Smooth muscle cell of the brain vasculature (primary cell): ENCODE measurements around the gene FARP2.
A peak's percentile ranks its signal among the peaks of the same experiment; 100 is the strongest.
"Not testable (repeated sequence)": the region's sequence is repeated elsewhere in the genome, so short reads cannot be mapped to it uniquely, and the experiment has no call there.

ENCODE experiments used
- DNase-seq: peaks from one replicate; pipeline ENCODE4 v3.0.0-alpha.2; 2012; ENCODE audit warnings: low read depth, low spot score

FARP2 gene

DNA sequence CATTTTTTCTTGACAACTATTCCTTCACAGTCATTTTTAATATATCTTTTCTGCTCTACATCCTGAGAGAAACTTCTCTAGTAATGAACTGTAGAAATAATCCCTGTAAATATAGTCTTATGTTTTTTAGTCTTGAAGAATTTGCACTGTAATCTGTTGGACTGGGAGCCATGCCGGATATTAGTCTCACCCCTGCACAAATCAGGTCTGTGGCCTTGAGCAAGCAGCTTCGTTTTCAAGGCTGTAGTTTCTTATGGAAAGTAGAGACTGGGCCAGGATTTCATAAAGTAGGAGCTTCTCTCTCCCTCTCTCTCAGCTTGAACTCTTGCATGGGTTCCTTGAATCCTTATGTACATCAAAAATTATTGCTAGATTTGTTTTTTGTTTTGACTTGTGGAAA is 8.7 kb downstream of the FARP2 start:
- no peak for DNase-seq

DNA sequence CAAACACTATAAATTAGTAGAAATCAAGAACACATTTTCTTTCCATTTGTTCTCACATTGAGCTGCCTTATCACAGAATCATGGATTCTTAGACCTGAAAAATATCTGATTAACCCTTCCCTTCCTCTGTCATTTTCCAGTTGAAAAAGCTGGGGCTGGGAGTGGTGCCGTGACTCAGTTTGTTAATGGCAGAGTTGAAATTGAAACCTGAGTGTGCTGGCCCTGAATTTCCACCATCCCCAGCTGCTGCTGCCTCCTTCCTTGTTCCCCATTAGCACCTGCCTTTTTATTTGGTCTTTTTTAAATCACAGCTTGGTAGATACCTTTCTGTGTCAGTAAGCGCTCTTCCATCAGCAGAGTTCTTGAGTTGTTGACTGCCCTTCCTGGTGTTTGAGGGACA is 10.6 kb downstream of the FARP2 start:
- no peak for DNase-seq

DNA sequence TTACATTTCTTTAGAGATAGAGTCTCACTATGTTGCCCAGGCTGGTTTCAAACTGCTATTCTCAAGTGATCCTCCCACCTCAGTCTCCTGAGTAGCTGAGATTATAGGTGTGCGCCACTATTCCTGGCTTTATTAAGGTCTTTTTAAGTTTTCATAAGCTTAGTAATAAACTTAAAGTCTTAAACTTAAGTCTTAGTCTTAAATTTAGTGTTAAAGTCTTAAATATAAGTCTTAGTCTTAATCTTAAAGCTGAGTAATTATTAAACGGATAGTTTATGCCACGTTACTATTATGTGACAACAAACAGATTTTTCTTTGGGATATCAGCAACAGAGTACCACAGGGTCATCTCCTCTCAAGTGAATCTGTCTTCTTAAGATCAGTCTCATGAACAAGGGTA is 12.6 kb downstream of the FARP2 start:
- no peak for DNase-seq

DNA sequence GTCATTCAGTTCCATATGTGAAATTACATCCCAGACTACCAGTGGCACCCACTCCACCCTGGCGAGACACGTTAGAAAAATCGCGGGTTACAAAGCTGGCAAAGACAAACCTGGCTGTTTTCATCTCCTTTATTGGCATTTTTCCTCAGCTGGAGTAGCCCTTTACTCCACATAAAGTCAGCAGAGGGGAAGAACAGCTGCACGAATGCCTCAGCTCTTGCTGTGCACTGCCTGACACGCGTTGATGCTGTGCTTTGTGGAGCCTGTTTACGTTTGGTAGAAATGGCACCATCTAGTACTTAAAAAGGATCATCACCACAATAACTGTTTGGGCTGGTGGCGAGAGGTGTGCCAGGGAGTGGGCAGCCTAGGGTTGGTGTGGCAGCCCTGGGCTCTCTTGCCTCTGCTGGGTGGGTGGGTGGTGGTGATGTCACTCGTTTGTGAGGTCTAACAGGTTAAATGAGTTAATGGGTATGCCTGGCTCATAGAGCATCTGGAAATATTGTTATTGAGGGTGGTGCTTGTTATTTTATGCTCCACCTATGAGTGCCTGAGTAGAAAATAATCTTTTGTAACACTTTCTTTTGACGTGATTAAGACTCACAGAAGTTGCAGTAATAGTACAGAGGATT is 16.4 kb downstream of the FARP2 start:
- DNase-seq: no peak

DNA sequence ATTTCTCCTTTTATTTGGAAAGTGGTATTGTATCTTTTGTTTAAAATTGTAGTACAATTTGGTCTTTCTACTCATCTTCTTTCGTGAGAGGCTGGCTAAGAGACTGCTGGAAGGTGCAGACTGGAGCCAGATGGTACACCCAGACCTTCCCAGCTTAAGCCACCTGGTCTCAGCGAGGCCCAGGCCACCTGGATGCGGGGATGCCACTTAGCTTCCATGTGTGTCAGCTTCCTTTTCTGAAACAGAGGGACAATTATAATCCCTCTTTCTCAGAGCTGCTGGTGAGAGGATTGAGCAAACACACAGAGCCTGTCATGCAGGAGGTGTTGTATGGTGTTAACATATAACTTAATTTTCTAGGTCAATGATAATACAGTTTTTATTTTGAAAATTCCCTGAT is 17.4 kb downstream of the FARP2 start:
- no peak for DNase-seq

DNA sequence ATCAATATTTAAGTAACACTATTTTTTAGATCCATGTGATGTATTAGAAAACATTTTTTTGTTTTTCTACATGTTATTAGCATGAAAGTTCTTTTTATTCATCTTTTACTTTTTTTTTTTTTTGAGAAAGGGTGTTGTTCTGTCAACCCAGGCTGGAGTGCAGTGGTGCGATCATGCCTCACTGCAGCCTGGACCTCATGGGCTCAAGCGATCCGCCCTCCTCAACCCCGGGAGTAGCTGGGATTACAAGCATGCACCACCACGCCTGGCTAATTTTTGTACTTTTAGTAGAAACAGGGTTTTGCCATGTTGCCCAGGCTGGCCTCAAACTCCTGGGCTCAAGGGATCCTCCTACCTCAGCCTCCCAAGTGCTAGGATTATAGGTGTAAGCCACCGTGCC is 17.8 kb downstream of the FARP2 start:
- DNase-seq: not testable (repeated sequence)

DNA sequence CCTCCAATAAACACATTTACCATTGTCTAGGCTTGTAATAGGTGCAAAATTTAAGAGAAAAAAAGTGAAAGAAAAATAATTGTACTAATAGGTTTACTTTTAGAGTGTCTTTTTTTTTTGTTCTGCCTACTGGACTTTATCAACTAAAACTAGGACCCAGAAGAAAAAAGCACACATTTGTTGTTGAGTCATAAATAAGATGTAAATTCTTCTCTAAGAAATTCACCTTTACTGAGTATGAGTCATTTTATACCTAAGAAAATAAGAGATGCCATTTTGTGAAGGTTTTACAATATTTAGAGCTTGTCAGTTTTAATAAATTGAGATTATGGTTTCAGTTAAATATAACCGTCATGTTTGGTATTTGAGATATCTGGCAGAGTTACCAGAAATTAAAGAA is 19.2 kb downstream of the FARP2 start:
- DNase-seq: no peak

DNA sequence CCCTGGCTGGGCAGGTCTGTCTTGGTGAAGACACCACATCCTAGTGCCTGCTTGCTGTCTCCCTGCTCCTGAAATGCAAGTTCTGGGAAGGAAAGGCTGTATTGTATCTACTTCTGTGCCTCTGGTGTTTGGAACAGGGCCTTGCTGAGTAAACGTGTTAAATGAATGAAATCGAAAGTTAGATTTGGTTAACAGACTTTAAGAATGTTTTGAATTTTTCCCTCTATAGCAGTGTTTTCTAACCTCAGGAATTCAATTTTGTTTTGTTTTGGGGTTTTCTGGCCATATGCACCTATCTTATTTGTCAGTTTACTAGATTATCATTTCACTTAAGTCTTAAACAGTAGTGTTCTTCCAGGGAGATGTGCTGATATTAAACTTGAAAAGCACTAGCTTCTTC is 20.7 kb downstream of the FARP2 start:
- DNase-seq: no peak

DNA sequence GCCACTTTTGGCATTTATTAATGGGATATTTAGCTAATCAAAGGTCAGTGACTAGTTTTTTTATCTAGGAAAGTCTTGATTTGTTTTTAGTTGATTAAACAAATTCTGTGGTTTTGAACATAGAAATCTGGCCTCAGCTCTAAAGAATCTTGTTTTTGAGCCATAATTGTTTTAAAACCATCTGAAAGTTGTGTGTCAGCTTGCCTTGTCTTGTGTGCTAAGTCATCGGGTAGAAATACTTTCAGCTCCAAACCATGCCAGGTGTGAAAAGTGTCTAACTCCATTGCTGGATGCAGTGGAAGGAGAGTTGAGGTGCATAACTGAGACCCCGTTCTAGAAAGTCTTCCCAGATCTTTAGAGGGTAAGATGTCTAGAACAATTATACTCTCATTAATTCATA is 22.7 kb downstream of the FARP2 start:
- DNase-seq: no peak

DNA sequence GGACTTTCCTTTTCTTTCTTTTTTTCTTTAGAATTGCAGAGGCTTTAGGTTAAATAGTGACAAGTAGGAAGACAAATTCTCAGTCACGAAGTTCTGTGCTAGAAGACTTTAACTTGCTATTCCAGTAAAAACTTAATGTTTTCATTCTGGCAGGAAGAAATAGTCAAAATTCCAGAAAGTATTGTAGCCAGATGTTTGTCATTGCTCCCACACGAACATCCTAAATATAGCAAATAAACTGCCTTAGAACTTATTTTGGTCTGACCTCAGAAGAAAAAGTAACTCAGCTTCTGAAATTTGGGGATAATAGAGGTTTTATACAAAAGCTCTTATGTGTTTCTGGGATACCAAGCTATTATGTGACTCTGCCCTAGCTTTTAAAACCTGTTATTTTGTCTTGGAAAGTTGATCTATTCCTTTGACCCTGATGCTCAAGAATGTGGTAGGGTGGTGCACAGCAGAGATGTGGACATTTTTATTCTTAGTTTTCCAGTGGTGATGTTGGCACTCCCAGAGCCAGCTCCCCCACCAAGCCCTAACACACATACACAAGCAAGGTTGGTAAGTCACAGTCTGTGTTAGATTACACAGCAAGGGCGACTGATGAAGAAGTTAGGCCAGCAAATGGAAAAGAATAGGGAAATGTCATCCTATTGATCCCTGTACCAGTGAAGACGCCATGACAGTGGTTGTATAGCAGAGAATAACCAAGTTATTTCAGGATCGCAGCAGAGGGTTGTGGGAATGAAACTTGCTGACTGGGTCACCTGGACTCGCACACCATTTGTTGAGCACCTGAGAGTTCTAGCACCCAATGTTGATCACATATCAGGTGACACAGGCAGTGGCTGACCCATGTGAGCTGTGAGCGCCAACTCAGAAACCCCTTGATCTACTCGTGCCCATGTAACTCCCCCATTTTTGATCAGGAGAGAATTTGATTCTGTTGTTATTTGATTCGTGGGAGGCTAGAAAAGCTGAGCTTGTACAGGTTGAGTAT is 23.7 kb downstream of the FARP2 start:
- no peak for DNase-seq

DNA sequence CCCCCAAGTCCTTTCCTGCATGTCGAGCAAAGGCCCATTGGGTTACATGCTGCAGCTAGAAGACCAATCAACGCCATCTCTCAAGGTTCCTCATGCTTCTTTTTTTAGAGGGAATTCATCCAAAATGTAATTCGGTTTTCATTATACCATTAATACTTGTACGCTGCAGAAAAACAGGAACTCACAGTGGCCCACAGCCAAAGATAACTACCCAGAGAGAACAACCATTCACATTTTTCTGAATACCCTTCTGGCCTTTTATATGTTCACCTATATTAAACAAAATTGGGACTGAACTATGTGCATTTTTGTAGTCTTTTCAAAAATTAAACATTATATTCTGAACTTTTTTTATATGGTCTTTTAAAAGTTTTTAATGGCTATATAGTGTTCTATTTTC is 25.8 kb downstream of the FARP2 start:
- no peak for DNase-seq

DNA sequence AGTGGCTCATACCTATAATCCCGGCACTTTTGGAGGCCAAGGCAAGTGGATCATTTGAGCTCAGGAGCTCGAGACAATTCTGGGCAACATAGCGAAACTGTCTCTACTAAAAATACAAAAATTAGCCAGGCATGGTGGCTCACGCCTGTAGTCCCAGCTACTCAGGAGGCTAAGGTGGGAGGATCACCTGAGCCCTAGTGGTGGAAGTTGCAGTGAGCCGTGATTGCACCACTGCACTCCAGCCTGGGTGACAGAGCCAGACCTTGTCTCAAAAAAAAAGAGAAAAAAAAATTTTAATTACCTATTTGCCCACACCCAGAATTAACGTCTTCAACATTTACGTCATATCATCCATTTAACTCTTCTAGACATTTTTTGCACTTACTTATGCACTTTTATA is 29.4 kb downstream of the FARP2 start:
- not testable (repeated sequence) for DNase-seq

DNA sequence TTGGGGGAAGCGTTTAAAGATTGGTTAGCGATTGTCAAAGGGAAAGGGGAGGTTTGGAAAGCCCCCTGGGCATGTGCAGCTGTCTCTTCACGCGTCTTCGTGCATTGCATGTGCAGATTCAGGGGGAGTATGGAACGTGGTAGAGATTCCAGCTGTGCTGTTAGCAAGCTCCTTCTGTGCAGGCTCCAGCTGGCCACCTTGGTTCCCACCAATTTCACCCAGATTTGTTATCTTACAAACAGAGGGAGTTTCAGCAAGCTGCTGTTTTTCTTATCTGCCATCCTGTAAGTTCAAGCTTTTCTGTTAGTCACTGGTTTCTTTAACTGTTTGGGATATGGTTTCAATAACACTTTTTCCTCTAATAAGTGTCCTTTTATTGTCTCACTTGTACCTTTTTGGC is 30.4 kb downstream of the FARP2 start:
- DNase-seq: peak; percentile 13

DNA sequence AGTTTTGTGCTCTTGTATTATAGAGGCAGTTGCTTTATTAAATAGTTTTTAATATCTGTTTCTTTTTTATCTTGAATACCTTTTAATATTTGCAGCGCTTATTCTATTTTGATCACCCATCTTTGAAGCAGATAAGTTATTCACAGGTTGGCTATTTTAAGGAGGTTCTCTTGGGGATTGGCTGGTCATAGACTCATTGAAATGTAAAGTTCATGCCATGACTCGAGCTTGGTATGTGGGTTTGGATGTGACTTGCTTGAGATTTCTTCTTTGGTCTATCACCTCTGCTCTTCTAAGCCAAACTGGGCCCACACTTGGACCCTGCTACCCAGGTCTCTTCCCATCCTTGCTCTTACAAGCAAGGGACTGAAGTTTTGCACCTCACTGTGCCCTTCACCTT is 33.6 kb downstream of the FARP2 start:
- no peak for DNase-seq

DNA sequence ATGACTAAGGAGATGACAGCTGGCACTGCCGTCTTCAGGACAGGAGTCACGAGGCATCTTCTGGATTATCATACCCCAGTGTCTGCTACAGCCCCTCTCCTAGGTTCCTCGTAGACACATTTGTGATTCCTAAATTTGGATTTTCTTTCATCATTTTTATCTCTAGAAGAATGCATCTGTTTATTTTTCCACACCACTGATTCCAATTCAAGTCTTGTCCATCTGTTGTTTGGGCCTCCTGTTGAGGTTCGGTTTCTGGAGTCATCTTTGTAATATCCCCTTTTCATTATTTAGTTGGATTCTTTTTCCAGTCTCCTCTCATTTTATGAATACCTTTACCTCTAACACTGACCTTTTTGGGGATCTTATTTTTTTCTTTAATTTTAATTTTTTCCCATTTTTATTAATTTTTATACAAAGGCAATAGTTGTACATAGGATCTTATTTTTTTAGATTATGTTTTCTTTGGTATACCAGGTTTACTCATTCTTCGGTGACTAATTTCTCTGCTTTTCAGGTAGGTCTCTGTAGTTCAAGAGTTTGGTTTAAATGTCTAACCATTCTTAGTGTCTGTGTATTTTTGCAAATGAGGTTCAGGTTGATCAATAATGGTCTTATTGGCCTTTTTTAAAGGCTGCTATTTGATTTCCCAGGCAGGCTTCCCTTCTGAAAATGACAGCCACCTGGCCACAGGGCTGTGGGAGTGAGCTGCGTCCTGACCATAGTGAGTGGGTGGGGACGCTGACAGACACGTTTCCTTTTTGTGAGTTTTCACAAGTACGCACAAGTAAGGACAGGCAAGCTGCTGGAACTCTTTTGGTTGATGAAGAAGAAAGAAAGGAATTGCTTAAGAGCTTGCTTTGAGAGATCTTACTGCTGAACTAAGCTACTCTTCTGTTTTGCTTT is 34.5 kb downstream of the FARP2 start:
- no peak for DNase-seq

DNA sequence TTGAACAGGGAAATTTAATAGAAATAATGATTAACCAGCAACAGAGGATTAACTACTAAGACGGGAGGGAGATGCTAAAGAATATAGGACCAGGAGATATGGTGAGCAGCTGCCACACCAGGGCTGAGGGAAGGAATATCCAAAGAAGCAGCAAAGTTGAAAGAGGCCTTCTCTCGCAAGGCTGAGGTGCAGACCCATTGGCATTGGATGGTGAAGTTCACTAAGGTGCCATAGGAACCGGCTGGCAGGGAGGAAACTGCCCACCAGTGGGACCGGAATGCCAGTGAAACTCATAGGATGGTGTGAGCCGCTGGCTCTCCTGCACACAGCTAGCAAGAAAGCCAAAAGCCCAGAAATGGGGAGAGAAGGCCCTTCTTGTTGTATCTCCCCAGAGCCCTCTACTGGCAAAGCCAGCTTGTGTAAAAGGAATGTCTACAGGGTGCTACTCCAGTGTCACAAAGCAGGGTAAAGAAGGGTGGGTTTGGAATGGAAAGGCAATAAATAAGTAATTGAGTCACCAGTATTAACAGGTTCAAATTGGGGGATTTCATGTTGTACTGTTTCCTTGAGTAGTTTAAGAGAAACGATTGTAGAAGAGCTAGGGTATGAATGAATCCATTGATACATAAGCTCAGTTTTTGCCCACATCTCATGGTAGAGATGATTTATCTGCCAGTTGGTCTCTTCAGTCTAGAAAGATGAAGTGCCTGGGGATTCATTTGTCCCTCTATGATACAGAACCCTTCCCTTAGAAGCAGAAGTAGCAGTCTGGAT is 36.0 kb downstream of the FARP2 start:
- DNase-seq: no peak

DNA sequence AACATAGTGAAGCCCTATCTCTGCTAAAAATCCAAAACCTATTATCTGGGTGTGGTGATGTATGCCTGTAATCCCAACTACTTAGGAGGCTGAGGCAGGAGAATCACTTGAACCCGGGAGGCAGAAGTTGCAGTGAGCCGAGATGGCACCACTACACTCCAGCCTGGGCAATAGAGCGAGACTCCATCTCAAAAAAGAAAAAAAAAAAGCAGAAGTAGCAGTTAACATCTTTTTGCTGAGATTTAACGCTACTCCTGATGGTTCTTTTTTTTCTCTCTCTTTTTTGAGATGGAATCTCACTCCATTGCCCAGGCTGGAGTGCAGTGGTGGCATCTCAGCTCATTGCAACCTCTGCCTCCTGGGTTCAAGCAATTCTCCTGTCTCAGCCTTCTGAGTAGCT is 36.7 kb downstream of the FARP2 start:
- DNase-seq: not testable (repeated sequence)

DNA sequence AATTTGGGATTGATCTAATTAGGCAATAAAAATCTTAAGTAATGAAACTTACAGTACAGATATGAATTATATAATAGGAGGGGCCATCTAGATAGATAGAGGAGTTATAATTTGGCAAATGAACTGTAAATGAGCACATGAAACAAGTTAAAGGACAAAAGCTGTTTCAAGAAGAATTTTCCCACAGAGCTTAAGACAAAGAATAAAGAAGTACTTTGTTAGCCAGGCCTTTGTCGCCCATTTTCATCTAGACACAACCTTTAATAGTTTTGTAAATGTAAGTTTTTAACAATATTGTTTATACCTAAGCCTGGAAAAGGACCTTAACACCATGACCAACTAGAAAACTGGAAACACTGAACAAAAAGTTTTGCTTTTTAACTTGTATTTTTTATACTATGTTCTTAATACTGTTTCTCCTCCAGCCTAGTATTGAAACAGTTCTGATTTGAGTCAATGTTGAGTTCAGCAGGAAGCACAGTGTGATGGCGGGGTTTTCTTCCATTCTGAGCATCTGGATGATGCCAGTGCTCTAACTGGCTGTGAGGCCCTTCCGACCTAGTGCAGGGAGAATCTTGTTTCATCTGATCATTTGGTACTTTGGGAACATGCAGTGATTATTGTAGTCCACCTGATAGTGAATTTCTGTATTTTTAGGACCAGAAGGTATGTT is 37.6 kb downstream of the FARP2 start:
- DNase-seq: no peak

DNA sequence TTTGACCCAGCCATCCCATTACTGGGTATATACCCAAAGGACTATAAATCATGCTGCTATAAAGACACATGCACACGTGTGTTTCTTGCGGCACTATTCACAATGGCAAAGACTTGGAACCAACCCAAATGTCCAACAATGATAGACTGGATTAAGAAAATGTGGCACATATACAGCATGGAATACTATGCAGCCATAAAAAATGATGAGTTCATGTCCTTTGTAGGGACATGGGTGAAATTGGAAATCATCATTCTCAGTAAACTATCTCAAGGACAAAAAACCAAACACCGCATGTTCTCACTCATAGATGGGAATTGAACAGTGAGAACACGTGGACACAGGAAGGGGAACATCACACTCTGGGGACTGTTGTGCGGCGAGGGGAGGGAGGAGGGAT is 40.7 kb downstream of the FARP2 start:
- not testable (repeated sequence) for DNase-seq
